ENCODE results near the gene POLN. TPM values are rescaled to one million over a fixed set of nuclear protein-coding genes. Genes with fewer than 3 reads are reported as not detected.

Gene POLN
- total RNA-seq, 2 experiments from 2014 or later = 2.4 to 2.5 TPM

DNA sequence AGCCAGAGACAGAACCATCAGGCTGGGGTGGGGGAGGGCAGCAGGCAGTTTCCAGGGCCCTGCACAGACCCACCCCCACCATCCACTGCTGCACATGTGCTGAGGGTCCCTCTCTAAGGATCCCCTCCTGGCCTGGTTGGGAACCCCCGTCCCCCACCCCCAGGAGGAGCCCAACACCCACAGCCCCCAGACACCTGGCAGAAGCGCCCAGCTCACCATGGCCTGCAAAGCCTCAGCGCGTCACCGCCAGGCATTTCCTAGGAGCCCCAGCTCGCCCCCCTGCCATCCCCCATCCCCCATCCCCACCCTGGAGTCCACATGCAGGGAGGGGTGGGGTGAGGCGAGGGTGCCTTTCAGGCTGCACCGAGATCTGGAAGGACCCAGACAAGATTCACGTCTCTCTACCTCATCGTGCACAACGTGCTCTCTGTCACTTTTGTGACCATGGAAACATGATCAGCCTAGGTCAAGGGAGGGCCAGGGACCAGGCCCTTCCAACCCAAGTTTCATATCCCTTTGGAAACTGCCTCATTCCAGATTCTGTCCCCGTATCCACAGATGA, 10.7 kb upstream of the POLN start:
- H3K4me1 Mint-ChIP-seq (ENCODE audit: low read depth) = no peaks in the 10 kb centered on the region
- no peak overlapping the region for H3K27ac Mint-ChIP-seq
- H3K36me3 Mint-ChIP-seq (ENCODE audit: low read depth) = no peaks in the 10 kb centered on the region
- no peak overlapping the region for H3K4me3 Mint-ChIP-seq
- no peak for ATAC-seq
- ChIA-PET CTCF (no interaction called here), POLR2A (no interaction called here)
- peak; percentile 13 for DNase-seq
- H3K27me3 Mint-ChIP-seq (ENCODE audit: low read depth) = no peaks in the 10 kb centered on the region
- no peaks in the 10 kb centered on the region for H3K9me3 Mint-ChIP-seq (ENCODE audit: insufficient read depth)

DNA sequence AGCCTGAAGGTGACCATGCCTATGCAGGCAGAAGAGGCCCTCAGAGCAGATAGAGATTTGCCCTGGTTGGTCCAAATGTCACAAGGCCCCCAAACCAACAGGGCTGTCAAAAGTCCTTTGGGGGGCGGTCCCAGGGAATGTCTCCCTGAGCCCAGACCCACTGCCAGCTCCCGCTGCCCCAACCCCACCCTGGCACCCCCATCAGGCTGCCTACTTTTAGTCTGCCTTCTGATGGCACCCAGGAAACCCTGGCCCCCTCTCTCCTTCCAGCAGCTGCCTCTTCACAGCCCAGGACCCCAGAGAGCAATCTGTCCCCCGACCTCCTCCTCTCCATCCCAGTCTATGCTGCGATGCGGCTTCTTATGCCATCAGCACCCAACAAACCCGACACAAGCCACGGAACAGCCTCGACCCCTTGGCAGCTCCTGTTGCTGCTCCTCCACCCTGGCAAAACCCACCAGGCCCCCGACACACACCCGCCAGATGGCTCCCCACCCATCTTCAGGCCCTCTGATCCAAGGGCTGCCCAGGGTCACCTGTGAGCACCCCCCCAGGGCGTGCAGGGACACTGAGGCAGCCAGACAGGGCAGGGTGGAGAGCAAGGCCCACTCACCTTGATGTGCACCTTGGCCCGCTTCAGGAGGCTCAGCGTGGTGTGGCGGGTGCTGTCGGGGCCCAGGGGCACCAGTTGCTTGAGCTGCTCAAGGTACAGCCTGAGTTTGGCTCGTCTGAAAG, 10.0 kb upstream of the POLN start:
- Mint-ChIP-seq H3K4me3 (no peak overlapping the region), H3K4me1 (ENCODE audit: low read depth) (no peaks in the 10 kb centered on the region), H3K27me3 (ENCODE audit: low read depth) (no peaks in the 10 kb centered on the region), H3K9me3 (ENCODE audit: insufficient read depth) (no peaks in the 10 kb centered on the region), H3K36me3 (ENCODE audit: low read depth) (no peaks in the 10 kb centered on the region), H3K27ac (no peak overlapping the region)
- no peak for ATAC-seq
- POLR2A ChIA-PET = no interaction called here
- peak; percentile 16 for DNase-seq
- CTCF ChIA-PET = no interaction called here

DNA sequence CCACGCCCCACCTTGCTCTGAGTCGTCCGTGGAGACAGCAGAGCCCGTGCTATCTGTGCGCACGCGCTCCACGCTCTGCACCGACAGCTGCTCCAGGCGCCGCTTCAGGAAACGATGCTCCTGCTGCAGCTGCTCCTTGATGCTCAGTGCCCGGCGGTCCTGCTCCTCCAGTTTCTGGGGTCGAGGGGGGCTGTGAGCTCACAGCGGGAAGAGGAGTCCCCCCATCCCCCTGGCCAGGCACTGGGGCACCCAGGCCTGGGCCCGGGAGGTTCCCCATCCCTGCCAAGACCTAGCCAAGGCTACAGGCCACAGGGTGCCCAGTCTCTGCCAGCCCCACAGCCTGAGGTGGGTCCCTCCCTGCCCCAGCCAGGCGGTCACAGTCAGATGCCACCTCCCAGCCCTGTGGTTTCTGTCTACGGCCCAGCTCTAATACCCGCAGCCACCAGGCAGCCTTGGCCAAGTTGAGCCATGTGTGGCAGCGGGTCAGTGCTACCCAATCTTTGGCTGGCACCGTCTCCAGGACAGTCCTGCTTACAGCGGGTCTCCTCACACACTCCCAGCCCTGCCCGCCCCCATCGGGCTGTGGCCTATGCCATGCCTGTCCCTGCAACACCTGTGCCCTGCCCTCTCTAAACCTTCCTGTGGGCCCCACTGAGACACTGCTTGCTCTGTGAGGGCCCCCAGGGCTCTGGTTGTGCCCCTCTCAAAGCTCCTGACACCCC, 9.3 kb upstream of the POLN start:
- H3K4me3 Mint-ChIP-seq = no peak overlapping the region
- ChIA-PET CTCF (no interaction called here), POLR2A (interaction anchor here (1.7 kb wide), 1 partner anchor 10 kb away, joined by 4 read pairs; no protein-coding TSS in a partner anchor)
- H3K27me3 Mint-ChIP-seq (ENCODE audit: low read depth) = no peaks in the 10 kb centered on the region
- no peaks in the 10 kb centered on the region for H3K4me1 Mint-ChIP-seq (ENCODE audit: low read depth)
- no peaks in the 10 kb centered on the region for H3K9me3 Mint-ChIP-seq (ENCODE audit: insufficient read depth)
- DNase-seq (peak; percentile 17), ATAC-seq (no peak)
- no peaks in the 10 kb centered on the region for H3K36me3 Mint-ChIP-seq (ENCODE audit: low read depth)
- H3K27ac Mint-ChIP-seq = no peak overlapping the region

DNA sequence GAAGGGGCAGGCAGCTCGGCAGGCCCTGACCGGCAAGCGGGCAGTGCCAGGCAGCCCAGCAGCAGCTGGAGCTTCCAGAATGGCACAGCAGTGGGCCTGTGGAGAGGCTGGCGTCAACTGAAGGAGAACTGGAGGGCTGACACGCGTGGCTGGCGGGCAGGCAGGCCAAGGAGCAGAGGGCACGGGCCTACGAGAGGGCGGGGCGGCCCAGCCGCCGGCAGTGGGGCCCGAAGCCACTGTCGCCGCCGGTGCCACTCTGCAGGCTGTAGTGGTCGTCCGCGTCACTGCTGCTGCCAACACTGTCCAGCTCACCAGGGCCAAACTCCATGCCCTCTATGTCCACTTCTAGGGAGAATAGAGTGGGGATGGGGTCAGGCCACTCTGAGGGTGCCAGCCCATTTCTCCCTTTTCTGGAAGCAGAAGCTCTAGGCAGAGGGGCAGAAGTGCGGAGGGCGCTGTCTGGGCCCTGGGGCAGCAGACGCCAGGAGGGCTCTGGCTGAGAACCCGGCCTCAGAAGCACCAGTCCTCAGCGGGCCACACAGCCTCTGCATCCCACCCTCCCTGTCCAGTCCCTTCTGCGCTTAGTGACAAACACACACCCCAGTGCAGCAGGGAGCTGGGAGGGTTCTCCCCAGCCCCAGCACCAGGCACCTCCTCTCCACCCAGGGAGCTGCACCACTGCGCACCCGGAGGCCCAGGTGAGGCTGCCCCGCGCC, 8.6 kb upstream of the POLN start:
- H3K4me1 Mint-ChIP-seq (ENCODE audit: low read depth) = peaks cover 3% of the 10 kb centered on the region
- DNase-seq = peak; percentile 13
- no peak overlapping the region for H3K27ac Mint-ChIP-seq
- CTCF ChIA-PET = no interaction called here
- H3K4me3 Mint-ChIP-seq = no peak overlapping the region
- H3K9me3 Mint-ChIP-seq (ENCODE audit: insufficient read depth) = no peaks in the 10 kb centered on the region
- no peaks in the 10 kb centered on the region for H3K27me3 Mint-ChIP-seq (ENCODE audit: low read depth)
- POLR2A ChIA-PET = interaction anchor here (1.7 kb wide), 1 partner anchor 9 kb away, joined by 4 read pairs; no protein-coding TSS in a partner anchor
- H3K36me3 Mint-ChIP-seq (ENCODE audit: low read depth) = no peaks in the 10 kb centered on the region
- no peak for ATAC-seq

DNA sequence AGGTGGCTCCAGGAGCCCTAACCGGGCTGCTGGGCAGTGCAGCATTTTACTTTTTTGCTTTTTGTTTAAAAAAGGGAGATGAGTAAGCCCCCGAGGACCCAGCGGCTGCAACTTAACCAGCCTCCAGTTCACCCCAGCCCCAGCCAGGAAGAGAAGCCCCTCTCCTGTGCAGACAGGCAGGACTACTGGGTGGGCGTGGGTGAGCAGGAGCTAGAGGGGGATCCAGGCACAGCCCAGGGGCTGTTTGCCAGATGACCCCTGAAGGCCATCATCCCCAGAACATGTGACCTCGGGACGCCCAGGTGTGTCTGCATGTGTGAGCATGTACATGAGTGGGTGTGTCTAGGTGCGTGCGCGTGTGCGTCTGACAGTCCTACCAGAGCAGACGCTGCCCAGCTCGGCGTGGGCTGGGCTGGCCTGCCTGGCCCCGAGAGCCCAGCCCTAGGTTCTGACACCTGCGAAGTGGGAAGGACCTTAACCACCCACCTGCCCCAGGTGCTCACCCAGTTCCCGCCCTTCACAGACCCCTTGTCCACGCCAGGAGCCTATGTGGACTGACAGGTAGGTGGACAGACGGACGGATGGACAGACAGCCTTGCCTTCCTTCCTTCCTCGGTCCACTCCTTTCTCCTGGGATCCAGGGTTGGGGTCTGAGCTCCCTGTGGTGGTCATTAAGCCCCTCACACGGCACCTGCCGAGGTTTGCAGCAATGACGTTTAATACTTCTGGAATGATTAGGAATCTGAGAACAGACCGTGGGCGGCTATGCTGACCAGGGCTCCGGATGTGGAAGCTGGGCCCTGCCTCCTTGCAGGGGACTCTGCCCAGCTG, 7.8 kb upstream of the POLN start:
- peaks cover 11% of the 10 kb centered on the region for H3K4me1 Mint-ChIP-seq (ENCODE audit: low read depth)
- ATAC-seq = no peak
- no peak overlapping the region for H3K27ac Mint-ChIP-seq
- ChIA-PET CTCF (interaction anchor here (0.9 kb wide), 1 partner anchor 12 kb away, joined by 3 read pairs; no protein-coding TSS in a partner anchor), POLR2A (interaction anchor here (0.6 to 1.9 kb wide), 3 partner anchors 9 to 23 kb away, joined by 3 to 8 read pairs (median 4); partner anchors contain the start of gene MXD4)
- H3K27me3 Mint-ChIP-seq (ENCODE audit: low read depth) = no peaks in the 10 kb centered on the region
- H3K36me3 Mint-ChIP-seq (ENCODE audit: low read depth) = no peaks in the 10 kb centered on the region
- H3K4me3 Mint-ChIP-seq = no peak overlapping the region
- no peaks in the 10 kb centered on the region for H3K9me3 Mint-ChIP-seq (ENCODE audit: insufficient read depth)
- peak; percentile 18 for DNase-seq

DNA sequence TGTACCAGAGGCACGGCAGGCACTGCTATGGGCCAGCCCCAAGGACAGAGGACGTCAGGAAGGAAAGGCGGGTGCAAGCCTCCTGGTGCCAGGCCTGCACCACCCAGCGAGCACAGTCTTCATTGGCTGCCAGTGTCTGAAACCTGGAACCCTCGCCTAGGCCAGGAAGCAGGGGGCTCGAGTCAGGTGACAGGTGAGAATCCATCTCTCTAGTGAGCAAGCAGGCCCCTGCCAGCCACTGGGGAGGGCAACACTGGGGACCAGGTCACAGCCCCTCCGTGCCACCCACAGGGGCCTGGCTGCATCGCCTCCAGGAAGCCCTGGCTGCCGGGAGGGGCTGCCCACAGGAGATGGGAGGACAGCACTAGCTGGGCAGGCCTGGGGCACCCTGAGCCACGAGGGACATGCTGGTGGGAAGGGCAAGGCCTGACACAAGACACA, 6.9 kb upstream of the POLN start:
- peaks cover 15% of the 10 kb centered on the region for H3K4me1 Mint-ChIP-seq (ENCODE audit: low read depth)
- no peak overlapping the region for H3K27ac Mint-ChIP-seq
- H3K9me3 Mint-ChIP-seq (ENCODE audit: insufficient read depth) = no peaks in the 10 kb centered on the region
- CTCF ChIA-PET = interaction anchor here (0.8 to 0.9 kb wide), 2 partner anchors 11 to 41 kb away, joined by 3 read pairs; no protein-coding TSS in a partner anchor
- peaks cover 1% of the 10 kb centered on the region for H3K27me3 Mint-ChIP-seq (ENCODE audit: low read depth)
- no peak overlapping the region for H3K4me3 Mint-ChIP-seq
- ATAC-seq (no peak), DNase-seq (peak; percentile 16)
- no peaks in the 10 kb centered on the region for H3K36me3 Mint-ChIP-seq (ENCODE audit: low read depth)
- POLR2A ChIA-PET = interaction anchor here (1.9 kb wide), 1 partner anchor 14 kb away, joined by 8 read pairs; the partner anchor contains the start of gene MXD4

DNA sequence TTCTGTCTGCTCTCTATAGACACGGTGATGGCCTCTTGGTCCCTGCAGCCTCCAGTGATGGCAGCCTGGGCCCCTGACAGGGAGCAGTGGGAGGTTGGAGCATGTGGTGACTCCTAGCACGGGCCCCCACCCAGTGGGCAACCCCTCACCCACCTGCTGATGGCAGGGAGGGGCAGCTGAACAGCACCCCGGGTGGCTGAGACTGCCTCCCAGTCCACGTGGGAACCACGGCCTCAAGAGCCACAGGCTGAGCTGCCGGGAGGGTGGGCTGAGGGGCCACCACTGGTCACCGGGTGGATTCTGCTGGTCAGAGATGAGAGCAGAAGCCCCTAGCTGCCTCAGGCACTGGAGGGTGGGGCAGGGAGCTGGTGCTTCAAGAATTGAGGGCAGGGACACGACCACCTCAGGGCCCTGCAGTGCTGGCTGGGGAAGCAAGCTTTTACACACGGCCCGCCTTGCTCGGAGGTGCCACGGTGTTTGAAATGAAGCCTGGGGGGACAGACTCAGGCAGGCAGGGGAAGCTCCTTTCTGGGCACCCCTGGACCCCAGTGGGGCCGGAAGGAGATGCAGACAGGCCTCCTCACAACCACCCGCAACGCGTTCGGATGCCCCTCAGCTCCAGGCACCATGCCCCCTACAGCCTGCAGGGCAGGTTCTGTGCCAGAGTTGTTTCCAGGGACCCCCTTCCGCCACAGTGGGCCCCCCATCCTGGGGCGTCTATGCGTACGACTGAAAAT, 6.3 kb upstream of the POLN start:
- DNase-seq = peak; percentile 14
- ATAC-seq = no peak
- POLR2A ChIA-PET = interaction anchor here (0.6 to 1.9 kb wide), 2 partner anchors 14 to 32 kb away, joined by 4 to 8 read pairs; partner anchors contain the start of gene MXD4
- Mint-ChIP-seq H3K4me1 (ENCODE audit: low read depth) (peaks cover 20% of the 10 kb centered on the region), H3K9me3 (ENCODE audit: insufficient read depth) (no peaks in the 10 kb centered on the region), H3K27me3 (ENCODE audit: low read depth) (peaks cover 4% of the 10 kb centered on the region), H3K36me3 (ENCODE audit: low read depth) (no peaks in the 10 kb centered on the region), H3K27ac (no peak overlapping the region), H3K4me3 (no peak overlapping the region)
- CTCF ChIA-PET = interaction anchor here (0.8 to 0.9 kb wide), 2 partner anchors 10 to 42 kb away, joined by 3 read pairs; no protein-coding TSS in a partner anchor

DNA sequence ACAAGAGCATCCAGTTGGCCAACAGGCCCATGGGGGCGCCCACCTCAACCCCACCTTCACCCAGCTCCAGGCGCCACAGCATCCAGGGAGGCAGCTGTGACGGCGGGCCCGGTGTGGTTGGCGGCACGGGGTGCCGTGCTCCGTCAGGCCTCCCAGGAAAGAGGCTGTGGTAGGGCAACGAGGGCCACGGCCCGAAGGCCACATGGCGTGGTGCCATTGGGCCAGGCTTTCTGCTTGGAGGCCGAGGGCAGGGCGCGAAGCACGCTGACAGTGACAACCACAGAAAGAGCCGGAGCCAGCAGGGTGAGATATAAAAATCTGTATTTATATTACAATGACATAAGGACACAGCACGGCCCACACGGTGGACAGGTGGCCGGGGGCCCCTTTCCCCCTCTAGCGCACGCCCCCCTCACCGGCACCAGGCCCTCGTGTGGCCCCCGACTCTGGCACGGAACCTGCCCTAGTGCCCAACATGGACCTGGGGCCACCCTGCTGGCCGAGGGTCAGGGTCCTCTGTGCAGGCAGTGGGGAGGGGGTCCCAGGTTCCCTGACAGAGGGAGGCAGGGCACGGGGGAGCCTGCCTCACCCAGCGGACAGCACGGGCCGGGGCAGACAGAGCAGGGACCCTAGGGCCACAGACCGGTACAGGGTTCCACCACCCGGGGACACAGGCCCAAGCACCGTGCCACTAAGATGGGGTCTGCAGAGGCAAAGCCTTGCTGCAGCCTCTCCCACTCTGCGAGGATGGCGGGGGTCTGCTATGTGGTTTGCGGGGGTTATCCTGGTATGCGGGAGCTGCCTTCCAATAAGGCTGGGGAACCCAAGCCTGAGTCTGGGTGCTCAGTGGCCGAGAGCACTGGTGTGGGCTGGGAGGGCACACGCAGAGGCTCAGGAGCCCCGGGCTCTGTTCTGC, 5.5 kb upstream of the POLN start:
- ATAC-seq (no peak), DNase-seq (peak; percentile 14)
- H3K9me3 Mint-ChIP-seq (ENCODE audit: insufficient read depth) = no peaks in the 10 kb centered on the region
- H3K4me3 Mint-ChIP-seq = no peak overlapping the region
- H3K36me3 Mint-ChIP-seq (ENCODE audit: low read depth) = no peaks in the 10 kb centered on the region
- CTCF ChIA-PET = no interaction called here
- H3K27ac Mint-ChIP-seq = no peak overlapping the region
- peaks cover 4% of the 10 kb centered on the region for H3K27me3 Mint-ChIP-seq (ENCODE audit: low read depth)
- H3K4me1 Mint-ChIP-seq (ENCODE audit: low read depth) = peaks cover 21% of the 10 kb centered on the region
- POLR2A ChIA-PET = interaction anchor here (1.9 kb wide), 1 partner anchor 15 kb away, joined by 8 read pairs; the partner anchor contains the start of gene MXD4

DNA sequence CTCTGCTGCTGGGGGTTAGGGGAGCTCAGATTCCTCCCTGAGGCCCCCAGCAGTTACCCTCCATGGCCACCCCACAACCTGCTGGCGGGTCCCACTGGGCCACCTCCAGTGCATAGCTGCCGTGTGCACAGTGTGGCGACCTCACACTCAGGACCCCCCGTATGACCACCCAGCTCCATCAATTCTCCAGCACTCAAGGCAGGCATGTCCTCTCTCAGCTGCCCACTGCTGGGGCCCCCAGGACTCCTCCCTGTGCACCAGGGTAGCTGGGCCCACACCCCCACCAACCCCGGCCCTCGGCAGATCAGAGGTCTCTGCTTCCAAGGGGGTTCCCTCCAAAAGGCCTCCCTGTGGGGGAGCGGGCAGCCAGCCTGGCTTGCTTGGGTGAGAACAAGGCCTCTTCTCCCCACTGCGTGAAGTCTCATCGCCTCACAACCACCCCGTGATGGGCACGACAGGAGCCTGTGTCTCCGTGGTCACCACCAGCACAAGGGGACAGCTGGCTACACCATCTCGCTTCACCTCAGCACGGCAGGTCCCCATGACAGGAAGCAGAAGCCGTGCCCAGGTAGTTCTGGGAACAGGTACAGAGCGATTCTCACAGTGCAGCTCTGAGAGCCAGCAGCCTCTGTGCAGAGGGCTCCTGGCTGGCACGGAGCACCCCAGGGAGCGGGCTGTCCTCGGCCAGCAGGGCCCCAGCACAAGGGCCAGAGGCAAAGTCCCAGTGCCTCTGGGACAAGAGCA, 4.6 kb upstream of the POLN start:
- no peak overlapping the region for H3K27ac Mint-ChIP-seq
- ChIA-PET CTCF (no interaction called here), POLR2A (no interaction called here)
- peaks cover 4% of the 10 kb centered on the region for H3K27me3 Mint-ChIP-seq (ENCODE audit: low read depth)
- peak; percentile 19 for DNase-seq
- no peak for ATAC-seq
- no peaks in the 10 kb centered on the region for H3K9me3 Mint-ChIP-seq (ENCODE audit: insufficient read depth)
- no peak overlapping the region for H3K4me3 Mint-ChIP-seq
- no peaks in the 10 kb centered on the region for H3K36me3 Mint-ChIP-seq (ENCODE audit: low read depth)
- H3K4me1 Mint-ChIP-seq (ENCODE audit: low read depth) = peaks cover 23% of the 10 kb centered on the region

Data from activated CD8-positive, alpha-beta T cell treated with anti-CD3 and anti-CD28 coated beads, Interleukin-2, amount 10 ng/mL, durations not matched to agents 7 days and 5 days (primary cell).